ENCODE measurements around the gene GSTP1.
"Not testable (repeated sequence)": the region's sequence is repeated elsewhere in the genome, so short reads cannot be mapped to it uniquely, and the experiment has no call there.

The GSTP1 gene

DNA sequence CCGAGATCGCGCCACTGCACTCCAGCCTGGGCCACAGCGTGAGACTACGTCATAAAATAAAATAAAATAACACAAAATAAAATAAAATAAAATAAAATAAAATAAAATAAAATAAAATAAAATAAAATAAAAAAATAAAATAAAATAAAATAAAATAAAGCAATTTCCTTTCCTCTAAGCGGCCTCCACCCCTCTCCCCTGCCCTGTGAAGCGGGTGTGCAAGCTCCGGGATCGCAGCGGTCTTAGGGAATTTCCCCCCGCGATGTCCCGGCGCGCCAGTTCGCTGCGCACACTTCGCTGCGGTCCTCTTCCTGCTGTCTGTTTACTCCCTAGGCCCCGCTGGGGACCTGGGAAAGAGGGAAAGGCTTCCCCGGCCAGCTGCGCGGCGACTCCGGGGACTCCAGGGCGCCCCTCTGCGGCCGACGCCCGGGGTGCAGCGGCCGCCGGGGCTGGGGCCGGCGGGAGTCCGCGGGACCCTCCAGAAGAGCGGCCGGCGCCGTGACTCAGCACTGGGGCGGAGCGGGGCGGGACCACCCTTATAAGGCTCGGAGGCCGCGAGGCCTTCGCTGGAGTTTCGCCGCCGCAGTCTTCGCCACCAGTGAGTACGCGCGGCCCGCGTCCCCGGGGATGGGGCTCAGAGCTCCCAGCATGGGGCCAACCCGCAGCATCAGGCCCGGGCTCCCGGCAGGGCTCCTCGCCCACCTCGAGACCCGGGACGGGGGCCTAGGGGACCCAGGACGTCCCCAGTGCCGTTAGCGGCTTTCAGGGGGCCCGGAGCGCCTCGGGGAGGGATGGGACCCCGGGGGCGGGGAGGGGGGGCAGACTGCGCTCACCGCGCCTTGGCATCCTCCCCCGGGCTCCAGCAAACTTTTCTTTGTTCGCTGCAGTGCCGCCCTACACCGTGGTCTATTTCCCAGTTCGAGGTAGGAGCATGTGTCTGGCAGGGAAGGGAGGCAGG is at the start of gene GSTP1:
Gene GSTP1, plus strand, starts transcription at position 566 of the 958 bp plus-strand sequence. Its CDS starts 32 bp downstream, at position 598.
- peak; percentile 78 for DNase-seq

GRCh38 chr11:67534070-67534679 is 49.4 kb upstream of the GSTP1 start:
- DNase-seq, result peak; percentile 11

GRCh38 chr11:67535561-67535960 is 48.1 kb upstream of the GSTP1 start:
- DNase-seq, result no peak

GRCh38 chr11:67538306-67538705 is 45.3 kb upstream of the GSTP1 start:
- peak; percentile 35 for DNase-seq

GRCh38 chr11:67538823-67539505 is 44.6 kb upstream of the GSTP1 start:
- no peak for DNase-seq

GRCh38 chr11:67539550-67539949 is 44.1 kb upstream of the GSTP1 start:
- no peak for DNase-seq

DNA sequence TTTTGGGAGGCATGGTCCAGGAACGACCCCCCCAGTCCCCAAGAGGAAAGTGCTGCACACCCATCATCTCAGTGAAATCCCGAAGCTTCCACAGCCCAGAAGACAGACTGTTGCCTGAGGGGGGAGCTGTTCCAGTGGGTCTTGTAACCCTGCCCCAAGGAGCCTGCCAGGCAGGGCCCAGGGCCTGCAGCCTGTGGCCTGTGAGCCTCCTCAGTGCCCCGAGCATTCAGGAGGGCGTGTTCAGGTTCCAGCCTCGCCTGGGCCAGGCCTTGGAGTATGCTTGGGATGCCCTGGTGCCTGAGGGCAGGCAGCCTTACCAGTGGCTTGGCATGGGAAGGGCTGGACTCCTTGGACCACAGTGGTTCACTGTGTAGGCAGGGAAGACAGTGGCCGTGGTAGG is 42.4 kb upstream of the GSTP1 start:
- DNase-seq, result no peak

DNA sequence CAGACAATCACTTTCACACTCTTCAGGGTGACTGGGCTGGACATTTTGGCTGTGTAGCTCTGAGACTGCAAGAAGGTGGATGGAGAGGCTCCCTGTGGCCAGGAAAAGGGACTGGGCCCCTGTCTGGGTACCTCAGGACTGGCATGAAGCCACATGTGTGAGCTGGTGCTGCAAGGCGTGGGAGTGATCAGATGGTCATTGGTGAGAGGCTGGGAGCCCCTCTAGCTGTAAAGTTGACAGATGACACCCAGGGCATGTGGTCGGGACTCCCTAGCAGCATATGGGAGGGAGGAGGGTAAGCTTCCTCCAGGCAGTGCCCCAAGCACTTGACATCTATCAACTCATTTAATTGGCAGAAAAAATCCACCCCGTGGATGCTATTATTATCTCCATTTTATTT is 41.4 kb upstream of the GSTP1 start:
- DNase-seq, result no peak

DNA sequence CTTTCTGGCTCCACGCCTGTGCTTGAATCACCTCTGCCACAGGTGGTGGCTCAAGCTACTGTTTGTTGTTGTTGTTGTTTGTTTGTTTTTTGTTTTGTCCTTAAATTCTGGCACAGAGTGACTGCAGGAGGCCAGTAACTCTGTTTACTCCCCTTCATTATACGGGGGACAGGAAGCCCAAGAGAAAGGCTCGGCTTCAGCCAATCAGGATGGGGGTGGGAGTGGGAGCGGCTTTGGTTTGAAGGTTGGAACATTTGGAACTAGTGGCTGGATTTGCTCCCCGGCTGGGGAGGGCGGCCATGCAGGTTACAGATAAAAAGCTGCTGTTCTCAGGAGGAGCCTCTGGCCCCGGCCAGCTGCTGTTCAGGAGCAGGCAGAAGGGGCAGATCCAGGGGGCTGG is 40.6 kb upstream of the GSTP1 start:
- DNase-seq, result no peak

DNA sequence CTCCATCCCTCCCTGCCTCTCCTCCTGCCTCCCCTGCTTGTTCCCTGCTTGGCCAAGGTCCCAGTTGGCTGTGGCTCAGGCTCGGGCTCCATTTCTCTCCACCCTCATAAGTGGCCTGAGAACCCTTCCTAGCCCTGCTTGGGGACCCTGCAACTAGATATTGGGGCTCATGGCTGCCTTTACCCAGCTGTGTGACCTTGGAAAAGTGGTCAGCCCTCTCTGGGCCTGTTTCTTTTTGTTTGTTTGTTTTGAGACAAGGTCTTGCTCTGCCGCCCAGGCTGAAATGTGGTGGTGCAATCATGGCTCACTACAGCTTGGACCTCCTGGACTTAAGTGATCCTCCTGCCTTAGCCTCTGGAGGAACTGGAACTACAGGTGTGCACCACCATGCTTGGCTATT is 40.0 kb upstream of the GSTP1 start:
- DNase-seq, result no peak

DNA sequence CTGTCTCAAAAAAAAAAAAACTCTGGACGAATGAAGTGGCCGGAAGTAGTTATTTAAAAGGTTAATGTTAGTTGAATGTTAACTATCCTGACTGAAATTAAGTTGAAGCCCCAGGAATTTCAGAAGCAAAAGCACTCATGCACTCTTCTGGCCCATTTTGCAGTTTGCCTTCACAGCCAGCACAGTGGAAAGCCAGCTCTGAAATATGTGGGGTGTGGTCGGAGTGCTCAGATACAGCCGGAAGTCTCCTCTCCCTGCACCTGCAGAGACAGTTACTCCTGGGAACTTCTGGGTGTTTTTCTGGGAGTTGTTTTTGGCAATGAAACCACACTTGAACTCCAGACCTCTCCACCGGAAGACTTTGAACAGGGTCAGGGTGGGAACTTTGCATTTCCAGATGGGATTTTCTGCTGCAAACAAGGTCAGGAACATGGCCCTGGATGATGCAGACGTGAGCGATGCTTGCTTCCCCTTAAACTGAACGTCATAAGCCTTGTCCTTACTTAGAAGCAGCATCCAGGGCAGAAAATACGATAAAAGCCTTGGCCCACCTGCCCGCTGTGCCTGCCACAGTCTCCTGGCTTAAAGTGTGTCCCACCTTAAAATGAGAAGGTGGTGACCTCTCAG is 38.9 kb upstream of the GSTP1 start:
- no peak for DNase-seq

DNA sequence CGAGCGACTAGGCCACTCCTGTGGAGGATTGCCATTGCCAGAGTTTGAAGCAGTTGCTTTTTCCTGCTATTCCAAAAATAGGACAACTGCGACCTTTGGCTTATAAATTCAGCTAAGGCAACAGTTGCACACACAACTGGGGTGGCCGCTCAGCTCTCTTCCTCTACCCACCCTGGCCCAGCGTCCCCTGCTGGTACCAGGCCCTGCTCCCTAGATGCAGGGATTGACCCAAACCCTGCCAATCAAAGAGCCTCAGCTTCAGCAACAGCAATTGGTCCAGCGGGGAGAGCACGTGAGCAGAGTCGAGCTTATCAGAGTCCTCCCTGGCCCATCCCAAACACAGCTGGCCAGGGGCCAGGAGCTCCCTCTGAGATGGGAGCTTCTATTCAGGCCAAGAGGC is 38.3 kb upstream of the GSTP1 start:
- DNase-seq, result peak; percentile 12

GRCh38 chr11:67548112-67548511 is 35.5 kb upstream of the GSTP1 start:
- DNase-seq, result not testable (repeated sequence)

- no peak for DNase-seq
Observed at GRCh38 chr11:67548555-67549110, 35.0 kb upstream of the GSTP1 start.

- no peak for DNase-seq
Observed at GRCh38 chr11:67551127-67551526, 32.5 kb upstream of the GSTP1 start.

- not testable (repeated sequence) for DNase-seq
Observed at GRCh38 chr11:67551697-67552096, 31.9 kb upstream of the GSTP1 start.

DNA sequence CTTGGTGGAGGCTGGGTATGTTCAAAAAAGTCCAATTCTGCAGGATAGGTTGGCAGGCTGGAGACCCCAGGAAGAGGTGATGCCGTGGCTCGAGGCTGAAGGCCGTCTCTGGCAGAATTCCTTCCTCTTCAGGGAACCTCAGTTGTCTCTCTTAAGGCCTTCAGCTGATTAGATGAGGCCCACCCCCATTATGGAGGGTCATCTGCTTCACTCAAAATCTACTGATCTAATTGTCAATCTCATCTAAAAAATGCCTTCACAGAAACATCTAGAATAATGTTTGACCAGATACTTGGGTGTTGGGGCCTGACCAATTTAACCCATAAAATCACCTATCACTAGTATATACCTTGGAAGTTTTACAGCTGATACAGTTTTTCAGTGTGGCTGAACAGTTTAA is 27.4 kb upstream of the GSTP1 start:
- DNase-seq, result no peak

- no peak for DNase-seq
Observed at GRCh38 chr11:67558084-67558772, 25.4 kb upstream of the GSTP1 start.

GRCh38 chr11:67561971-67562619 is 21.5 kb upstream of the GSTP1 start:
- DNase-seq, result no peak

GRCh38 chr11:67562963-67563704 is 20.5 kb upstream of the GSTP1 start:
- no peak for DNase-seq

DNA sequence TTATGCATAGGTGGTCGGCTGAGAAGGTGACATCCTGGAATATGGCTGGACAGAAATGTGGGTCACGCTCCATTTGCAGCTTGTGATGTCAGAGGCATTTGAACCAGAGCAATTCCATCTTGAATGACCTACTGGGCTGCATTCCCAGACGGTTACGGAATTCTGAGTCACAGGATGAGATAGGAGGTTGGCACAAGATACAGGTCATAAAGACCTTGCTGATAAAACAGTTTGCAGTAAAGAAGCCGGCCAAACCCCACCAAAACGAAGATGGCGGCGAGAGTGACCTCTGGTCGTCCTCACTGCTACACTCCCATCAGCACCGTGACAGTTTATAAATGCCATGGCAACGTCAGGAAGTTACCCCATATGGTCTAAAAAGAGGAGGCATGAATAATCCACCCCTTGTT is 19.9 kb upstream of the GSTP1 start:
- DNase-seq, result peak; percentile 86

Data from NCI-H226 (cell line).